AG04449 (cell line): Measurements from ENCODE around the gene CCDC184.
A peak's percentile ranks its signal among the peaks of the same experiment; 100 is the strongest.

Experiments used
- CTCF ChIA-PET: fragments of 350-600 bp; formaldehyde crosslinking; extraction: SDS; loops from one replicate; lab custom pipeline; 2021; ENCODE audit warnings: antibody characterized with exemption; lab: Yijun Ruan, JAX
- POLR2A ChIA-PET: fragments of 400-600, 350-600 bp; formaldehyde crosslinking; extraction: SDS; loops from one replicate; lab custom pipeline; 2020; ENCODE audit warnings: antibody characterized with exemption, inconsistent platforms; lab: Yijun Ruan, JAX
- DNase-seq: peaks from one replicate; pipeline ENCODE4 v3.0.0-alpha.2; 2010; ENCODE audit warnings: low read depth, low spot score
- H3K4me3 ChIP-seq: 2 replicates; pipeline ENCODE4 v1.5.1; 2011; ENCODE audit warnings: low read depth, mild to moderate bottlenecking, control low read depth, low read length
- CTCF ChIP-seq: IDR thresholded peaks from one replicate; pipeline ENCODE4 v1.5.1; 2011; ENCODE audit warnings: mild to moderate bottlenecking, moderate library complexity, low read length, control low read depth, inconsistent platforms; ENCODE audit not compliant: insufficient read depth; ENCODE audit errors: missing control alignments

Gene CCDC184

GRCh38 chr12:48182631-48183030, 813 bp upstream of the CCDC184 start:
- ChIA-PET CTCF (interaction anchor here (0.8 to 3.1 kb wide), 14 partner anchors 9 to 439 kb away, joined by 3 to 11 read pairs (median 4); partner anchors contain the start of gene ASB8), POLR2A (interaction anchor here (1.2 kb wide), 1 partner anchor 15 kb away, joined by 4 read pairs; no protein-coding TSS in a partner anchor)
- no peak for TF ChIP-seq CTCF
- DNase-seq = no peak
- peak overlapping the region; percentile 80 for H3K4me3 ChIP-seq

- peak overlapping the region; percentile 80 for H3K4me3 ChIP-seq
- CTCF ChIA-PET = interaction anchor here (0.9 to 3.1 kb wide), 6 partner anchors 11 to 434 kb away, joined by 3 to 11 read pairs (median 6); no protein-coding TSS in a partner anchor
- no peak for TF ChIP-seq CTCF
- no peak for DNase-seq
- POLR2A ChIA-PET = no interaction called here
Measured at GRCh38 chr12:48183876-48184548, 568 bp downstream of the CCDC184 start.

- POLR2A ChIA-PET = no interaction called here
Measured at GRCh38 chr12:48184549-48184922, 1.1 kb downstream of the CCDC184 start.

GRCh38 chr12:48185181-48185919, 1.9 kb downstream of the CCDC184 start:
- ChIA-PET CTCF (interaction anchor here (0.7 to 3.1 kb wide), 7 partner anchors 9 to 433 kb away, joined by 3 to 11 read pairs (median 4); no protein-coding TSS in a partner anchor), POLR2A (no interaction called here)
- no peak for TF ChIP-seq CTCF
- DNase-seq = no peak
- no peak overlapping the region for H3K4me3 ChIP-seq

More at GRCh38 chr12:48184549-48184922, 1.1 kb downstream of the CCDC184 start:
- no peak for DNase-seq
- TF ChIP-seq CTCF = no peak
- peak overlapping the region; percentile 80 for H3K4me3 ChIP-seq
- CTCF ChIA-PET = interaction anchor here (0.9 to 3.1 kb wide), 6 partner anchors 8 to 433 kb away, joined by 3 to 11 read pairs (median 7); no protein-coding TSS in a partner anchor

GRCh38 chr12:48187916-48188695, 4.7 kb downstream of the CCDC184 start:
- H3K4me3 ChIP-seq = no peak overlapping the region
- CTCF ChIA-PET = interaction anchor here (0.7 to 4.9 kb wide), 9 partner anchors 8 to 536 kb away, joined by 3 to 45 read pairs (median 4); partner anchors contain the start of gene TMEM106C
- no peak for TF ChIP-seq CTCF
- POLR2A ChIA-PET = no interaction called here
- DNase-seq = no peak
